ENCODE data around the gene C12orf76.
A peak's percentile ranks its signal among the peaks of the same experiment; 100 is the strongest.

Gene C12orf76

DNA sequence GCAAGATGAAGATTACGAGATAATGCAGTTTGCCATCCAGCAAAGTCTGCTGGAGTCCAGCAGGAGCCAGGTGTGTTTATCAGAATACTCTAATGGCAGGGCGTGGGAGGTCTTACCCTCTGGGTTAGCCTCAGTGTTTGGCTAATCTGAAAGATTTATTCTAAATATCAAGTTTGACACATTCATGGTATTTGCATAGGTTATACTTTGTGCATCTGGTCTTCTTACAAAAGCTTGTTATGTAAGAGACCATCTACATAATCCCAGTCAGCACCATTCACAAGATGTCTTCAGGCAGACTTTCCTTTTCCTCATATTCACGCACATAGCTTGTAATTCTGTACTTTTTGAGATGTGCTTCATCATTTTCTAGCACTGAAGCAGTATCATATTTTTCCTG is 14.4 kb downstream of the C12orf76 start:
- TF ChIP-seq, protein P1, sequence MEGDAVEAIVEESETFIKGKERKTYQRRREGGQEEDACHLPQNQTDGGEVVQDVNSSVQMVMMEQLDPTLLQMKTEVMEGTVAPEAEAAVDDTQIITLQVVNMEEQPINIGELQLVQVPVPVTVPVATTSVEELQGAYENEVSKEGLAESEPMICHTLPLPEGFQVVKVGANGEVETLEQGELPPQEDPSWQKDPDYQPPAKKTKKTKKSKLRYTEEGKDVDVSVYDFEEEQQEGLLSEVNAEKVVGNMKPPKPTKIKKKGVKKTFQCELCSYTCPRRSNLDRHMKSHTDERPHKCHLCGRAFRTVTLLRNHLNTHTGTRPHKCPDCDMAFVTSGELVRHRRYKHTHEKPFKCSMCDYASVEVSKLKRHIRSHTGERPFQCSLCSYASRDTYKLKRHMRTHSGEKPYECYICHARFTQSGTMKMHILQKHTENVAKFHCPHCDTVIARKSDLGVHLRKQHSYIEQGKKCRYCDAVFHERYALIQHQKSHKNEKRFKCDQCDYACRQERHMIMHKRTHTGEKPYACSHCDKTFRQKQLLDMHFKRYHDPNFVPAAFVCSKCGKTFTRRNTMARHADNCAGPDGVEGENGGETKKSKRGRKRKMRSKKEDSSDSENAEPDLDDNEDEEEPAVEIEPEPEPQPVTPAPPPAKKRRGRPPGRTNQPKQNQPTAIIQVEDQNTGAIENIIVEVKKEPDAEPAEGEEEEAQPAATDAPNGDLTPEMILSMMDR (conservative IDR thresholded peaks at IDR 0.05; ENCODE audit: low read depth, low read length), result no peak

DNA sequence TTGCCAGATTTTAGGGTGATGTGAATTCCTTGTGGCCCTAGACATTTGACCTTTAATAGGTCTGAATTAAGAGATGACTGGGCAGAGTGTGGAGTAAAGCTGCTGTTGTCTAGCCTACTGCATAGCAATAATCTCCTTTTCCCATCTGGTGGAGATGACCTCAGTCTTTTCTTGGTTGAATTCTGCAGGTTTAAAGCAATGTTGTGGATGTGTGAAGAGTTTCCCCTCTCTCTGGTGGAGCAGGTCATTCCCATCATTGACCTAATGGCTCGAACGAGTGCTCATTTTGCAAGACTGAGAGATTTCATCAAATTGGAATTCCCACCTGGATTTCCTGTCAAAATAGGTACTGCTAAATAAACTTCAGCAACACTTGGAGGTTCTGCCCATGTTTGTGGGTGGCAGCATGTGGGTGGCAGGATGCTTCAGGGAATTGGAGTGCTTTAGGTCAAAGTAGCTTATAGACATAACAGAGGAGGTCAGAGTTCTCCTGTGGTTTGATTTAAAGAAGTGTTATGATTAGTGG is 19.0 kb downstream of the C12orf76 start:
- H3K4me3 ChIP-seq (ENCODE audit: low read depth, low read length), result no peak overlapping the region
- TF ChIP-seq, protein P1 (conservative IDR thresholded peaks at IDR 0.05; ENCODE audit: low read depth, low read length), result no peak
- DNase-seq (ENCODE audit: low read depth), result no peak

More for the DNA sequence above, 14.4 kb downstream of the C12orf76 start:
- DNase-seq (ENCODE audit: low read depth), result no peak
- H3K4me3 ChIP-seq (ENCODE audit: low read depth, low read length), result no peak overlapping the region

DNA sequence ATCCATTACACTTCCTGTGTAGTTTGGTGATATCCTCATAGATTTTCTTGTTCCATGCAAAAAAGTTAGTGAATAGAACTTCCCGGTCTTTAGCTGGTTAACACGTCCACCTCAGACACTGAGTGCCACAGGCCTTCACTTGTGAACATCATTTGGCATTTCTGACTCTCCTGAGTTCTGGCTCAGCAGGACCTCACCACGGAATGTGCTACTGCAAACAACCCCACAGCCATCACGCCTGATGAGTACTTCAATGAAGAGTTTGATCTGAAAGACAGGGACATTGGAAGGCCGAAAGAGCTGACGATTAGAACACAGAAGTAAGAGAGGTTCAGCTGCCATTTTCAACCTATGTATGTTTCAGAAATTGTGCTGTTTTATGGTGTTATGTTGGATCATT is 20.0 kb downstream of the C12orf76 start:
- H3K4me3 ChIP-seq (ENCODE audit: low read depth, low read length), result no peak overlapping the region
- TF ChIP-seq, protein P1 (conservative IDR thresholded peaks at IDR 0.05; ENCODE audit: low read depth, low read length), result no peak
- DNase-seq (ENCODE audit: low read depth), result peak; percentile 59

DNA sequence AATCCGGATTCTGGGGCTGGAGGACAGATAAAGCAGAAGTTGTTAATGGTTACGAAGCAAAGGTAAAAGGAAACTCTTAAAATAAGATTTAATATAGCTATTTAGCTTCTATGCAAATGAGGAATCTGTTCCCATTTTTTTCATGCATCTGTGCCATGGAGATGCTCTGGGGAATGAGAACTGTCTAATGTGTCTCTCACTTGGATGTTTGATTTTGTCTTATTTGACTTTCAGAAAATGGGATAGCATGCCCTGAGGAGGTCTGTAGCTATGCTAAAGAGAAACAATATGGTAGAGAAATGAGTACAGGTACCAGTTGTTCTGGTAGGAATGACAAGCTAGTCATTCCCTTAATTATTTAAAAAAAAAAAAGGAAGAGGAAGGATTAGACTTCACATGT is 24.3 kb downstream of the C12orf76 start:
- TF ChIP-seq, protein P1 (conservative IDR thresholded peaks at IDR 0.05; ENCODE audit: low read depth, low read length), result no peak
- no peak overlapping the region for H3K4me3 ChIP-seq (ENCODE audit: low read depth, low read length)
- DNase-seq (ENCODE audit: low read depth), result no peak

DNA sequence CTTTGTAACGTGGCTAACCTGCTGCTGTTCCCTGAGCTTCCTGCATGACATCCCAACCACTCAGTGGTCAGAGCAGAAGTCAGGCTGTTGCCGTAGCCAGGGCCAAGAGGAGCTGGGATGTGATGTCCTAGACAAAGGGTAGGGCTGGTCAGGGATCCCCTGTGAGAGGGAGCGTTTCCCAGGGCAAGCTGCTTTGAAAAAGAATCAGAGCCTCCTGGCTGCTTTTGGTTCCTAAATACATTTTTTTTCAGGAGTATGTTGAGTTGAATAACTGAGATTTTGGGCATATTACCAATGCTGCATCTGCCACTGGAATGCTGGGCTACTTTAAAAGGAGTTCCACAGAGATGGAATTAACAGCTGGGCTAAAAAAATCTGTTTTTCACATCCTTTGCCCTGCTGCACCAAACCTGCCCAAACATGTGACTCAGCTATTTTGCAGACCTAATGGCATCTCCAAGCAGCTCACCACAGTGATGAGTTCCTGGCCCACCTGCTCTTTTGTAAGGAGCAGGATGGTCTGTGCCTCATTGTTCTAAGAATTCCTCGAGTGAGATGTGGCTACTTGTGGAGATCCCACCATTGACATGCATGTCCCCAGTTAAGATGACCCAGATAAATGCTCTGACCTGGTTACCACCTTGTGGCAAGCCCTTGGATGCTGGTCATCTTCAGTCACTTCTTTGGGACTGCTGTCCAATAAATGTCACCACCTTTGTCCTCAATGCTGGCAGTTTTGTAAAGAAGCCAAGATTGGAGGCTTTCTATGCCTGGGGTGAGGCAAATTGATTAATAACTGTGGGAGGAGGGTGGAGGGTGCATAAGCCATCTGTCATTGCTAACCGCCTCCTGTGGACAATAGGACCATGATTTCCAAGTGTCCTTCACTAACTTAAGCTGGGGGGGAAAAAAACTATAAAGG is 25.0 kb downstream of the C12orf76 start:
- TF ChIP-seq, protein P1 (conservative IDR thresholded peaks at IDR 0.05; ENCODE audit: low read depth, low read length), result no peak
- DNase-seq (ENCODE audit: low read depth), result peak; percentile 37
- no peak overlapping the region for H3K4me3 ChIP-seq (ENCODE audit: low read depth, low read length)

DNA sequence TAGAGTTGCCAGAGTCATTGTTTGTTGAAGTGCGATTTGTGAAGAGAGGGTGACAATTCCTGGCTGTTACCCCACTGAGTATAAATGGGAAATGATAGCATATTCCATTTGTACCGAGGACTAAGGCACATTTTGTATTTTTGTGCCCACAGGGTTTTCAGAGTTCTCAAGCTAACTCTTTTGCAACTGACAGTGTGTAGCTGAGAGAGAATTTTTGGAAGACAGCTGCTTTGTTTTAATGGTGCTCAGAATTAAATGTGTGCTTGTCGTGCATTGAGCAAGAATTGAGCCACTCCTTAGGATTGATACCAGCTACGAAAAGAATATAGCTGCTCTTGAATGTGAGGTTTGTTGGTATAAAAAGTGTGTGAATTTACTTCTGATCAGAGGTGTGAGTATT is 27.4 kb downstream of the C12orf76 start:
- DNase-seq (ENCODE audit: low read depth), result no peak
- TF ChIP-seq, protein P1 (conservative IDR thresholded peaks at IDR 0.05; ENCODE audit: low read depth, low read length), result no peak

More for the DNA sequence above, 27.4 kb downstream of the C12orf76 start:
- no peak overlapping the region for H3K4me3 ChIP-seq (ENCODE audit: low read depth, low read length)

All from choroid plexus epithelial cell (primary cell).